SK-N-SH treated with all-trans-retinoic acid at 6 μM for 48 hours (cell line): Measurements from ENCODE around the gene PEX5.

Experiments
- CREB5 ChIP-seq: fragments of 250-450 bp; sonication (Bioruptor Pico); IDR thresholded peaks from 2 replicates; pipeline ENCODE4 v1.5.1; 2020; ENCODE audit warnings: low read depth, mild to moderate bottlenecking, moderate library complexity
- ESRRG ChIP-seq: fragments of 250-450 bp; sonication (Bioruptor Pico); IDR thresholded peaks from 2 replicates; pipeline ENCODE4 v1.6.1; 2021; ENCODE audit warnings: mild to moderate bottlenecking
- TCF4 ChIP-seq: fragments of 250-450 bp; sonication (Bioruptor Pico); IDR thresholded peaks from 2 replicates; pipeline ENCODE4 v1.8.0; 2021; ENCODE audit warnings: mild to moderate bottlenecking, moderate library complexity, borderline replicate concordance
- TSHZ2 ChIP-seq: fragments of 250-450 bp; sonication (Bioruptor Pico); IDR thresholded peaks from 2 replicates; pipeline ENCODE4 v1.5.0; 2020; ENCODE audit warnings: mild to moderate bottlenecking, moderate library complexity
- ZC3H10 ChIP-seq: fragments of 250-450 bp; sonication (Bioruptor Pico); IDR thresholded peaks from 2 replicates; pipeline ENCODE4 v1.5.1; 2021; ENCODE audit warnings: mild to moderate bottlenecking, moderate library complexity
- ZFP3 ChIP-seq: fragments of 250-450 bp; sonication (Bioruptor Pico); IDR thresholded peaks from 2 replicates; pipeline ENCODE4 v1.5.0; 2020; ENCODE audit warnings: mild to moderate bottlenecking, moderate library complexity
- ZFP30 ChIP-seq: fragments of 450-650 bp; formaldehyde crosslinking; IDR thresholded peaks from 2 replicates; pipeline ENCODE4 v1.5.0; 2022; ENCODE audit warnings: mild to moderate bottlenecking, moderate library complexity
- TF ChIP-seq, protein P1 (sequence below): fragments of 250-450 bp; sonication (Bioruptor Pico); IDR thresholded peaks from 2 replicates; pipeline ENCODE4 v1.8.0; 2021; ENCODE audit warnings: low read depth, mild to moderate bottlenecking, moderate library complexity, borderline replicate concordance
- TF ChIP-seq, protein P2 (sequence below): fragments of 250-450 bp; sonication (Bioruptor Pico); IDR thresholded peaks from 2 replicates; pipeline ENCODE4 v1.5.1; 2021; ENCODE audit warnings: mild to moderate bottlenecking, moderate library complexity

GRCh38 chr12:7207866-7208625 is 18.6 kb downstream of the PEX5 start:
- TF ChIP-seq TSHZ2 (CRISPR knock-in tag) (no peak), TCF4 (CRISPR knock-in tag) (no peak), ZFP3 (CRISPR knock-in tag) (no peak), ZFP30 (CRISPR knock-in tag) (no peak), CREB5 (CRISPR knock-in tag) (no peak), ESRRG (no peak), ZC3H10 (no peak)
- TF ChIP-seq, protein P1, sequence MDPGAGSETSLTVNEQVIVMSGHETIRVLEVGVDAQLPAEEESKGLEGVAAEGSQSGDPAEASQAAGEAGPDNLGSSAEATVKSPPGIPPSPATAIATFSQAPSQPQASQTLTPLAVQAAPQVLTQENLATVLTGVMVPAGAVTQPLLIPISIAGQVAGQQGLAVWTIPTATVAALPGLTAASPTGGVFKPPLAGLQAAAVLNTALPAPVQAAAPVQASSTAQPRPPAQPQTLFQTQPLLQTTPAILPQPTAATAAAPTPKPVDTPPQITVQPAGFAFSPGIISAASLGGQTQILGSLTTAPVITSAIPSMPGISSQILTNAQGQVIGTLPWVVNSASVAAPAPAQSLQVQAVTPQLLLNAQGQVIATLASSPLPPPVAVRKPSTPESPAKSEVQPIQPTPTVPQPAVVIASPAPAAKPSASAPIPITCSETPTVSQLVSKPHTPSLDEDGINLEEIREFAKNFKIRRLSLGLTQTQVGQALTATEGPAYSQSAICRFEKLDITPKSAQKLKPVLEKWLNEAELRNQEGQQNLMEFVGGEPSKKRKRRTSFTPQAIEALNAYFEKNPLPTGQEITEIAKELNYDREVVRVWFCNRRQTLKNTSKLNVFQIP (CRISPR knock-in tag), result no peak
- TF ChIP-seq, protein P2, sequence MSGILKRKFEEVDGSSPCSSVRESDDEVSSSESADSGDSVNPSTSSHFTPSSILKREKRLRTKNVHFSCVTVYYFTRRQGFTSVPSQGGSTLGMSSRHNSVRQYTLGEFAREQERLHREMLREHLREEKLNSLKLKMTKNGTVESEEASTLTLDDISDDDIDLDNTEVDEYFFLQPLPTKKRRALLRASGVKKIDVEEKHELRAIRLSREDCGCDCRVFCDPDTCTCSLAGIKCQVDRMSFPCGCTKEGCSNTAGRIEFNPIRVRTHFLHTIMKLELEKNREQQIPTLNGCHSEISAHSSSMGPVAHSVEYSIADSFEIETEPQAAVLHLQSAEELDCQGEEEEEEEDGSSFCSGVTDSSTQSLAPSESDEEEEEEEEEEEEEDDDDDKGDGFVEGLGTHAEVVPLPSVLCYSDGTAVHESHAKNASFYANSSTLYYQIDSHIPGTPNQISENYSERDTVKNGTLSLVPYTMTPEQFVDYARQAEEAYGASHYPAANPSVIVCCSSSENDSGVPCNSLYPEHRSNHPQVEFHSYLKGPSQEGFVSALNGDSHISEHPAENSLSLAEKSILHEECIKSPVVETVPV (CRISPR knock-in tag), result no peak
